ENCODE data around the gene CA9. TPM values are rescaled to one million over a fixed set of nuclear protein-coding genes. Genes with fewer than 3 reads are reported as not detected.

Gene CA9
- total RNA-seq, 2 donors from 2014 or later: 1.6 to 2.8 TPM

- intact Hi-C loops (cut with DNase I): no loop called here
- ATAC-seq: no peak
- no peak for DNase-seq
These were observed 8.3 kb upstream of the CA9 start for GRCh38 chr9:35665471-35665818.

- intact Hi-C loops (cut with DNase I): no loop called here
- ATAC-seq (no peak), DNase-seq (no peak)
These were observed 7.7 kb upstream of the CA9 start for GRCh38 chr9:35666045-35666444.

GRCh38 chr9:35666549-35666948, 7.2 kb upstream of the CA9 start:
- intact Hi-C loops (cut with DNase I): no loop called here
- ATAC-seq: no peak
- DNase-seq: no peak

- ATAC-seq: no peak
- no peak for DNase-seq
- intact Hi-C loops (cut with DNase I): no loop called here
These were observed 5.8 kb upstream of the CA9 start for GRCh38 chr9:35667939-35668338.

- intact Hi-C loops (cut with DNase I): no loop called here
- DNase-seq: no peak
- ATAC-seq: no peak
These were observed 4.2 kb upstream of the CA9 start for GRCh38 chr9:35669331-35670145.

- intact Hi-C loops (cut with DNase I): no loop called here
These were observed 265 bp downstream of the CA9 start for GRCh38 chr9:35674025-35674361.

GRCh38 chr9:35675204-35675603, 1.5 kb downstream of the CA9 start:
- DNase-seq: no peak
- intact Hi-C loops (cut with DNase I): no loop called here
- ATAC-seq: no peak

More at GRCh38 chr9:35674025-35674361, 265 bp downstream of the CA9 start:
- no peak for ATAC-seq
- DNase-seq: no peak

GRCh38 chr9:35675732-35676392, 2.1 kb downstream of the CA9 start:
- ATAC-seq: peak; percentile 52 to 77
- intact Hi-C loops (cut with DNase I): no loop called here

GRCh38 chr9:35679091-35679490, 5.4 kb downstream of the CA9 start:
- DNase-seq: no peak
- intact Hi-C loops (cut with DNase I): no loop called here
- ATAC-seq: no peak

More at GRCh38 chr9:35675732-35676392, 2.1 kb downstream of the CA9 start:
- peak; percentile 58 for DNase-seq

GRCh38 chr9:35679766-35680330, 6.1 kb downstream of the CA9 start:
- DNase-seq (no peak), ATAC-seq (no peak)
- intact Hi-C loops (cut with DNase I): no loop called here

GRCh38 chr9:35680331-35681105, 6.8 kb downstream of the CA9 start:
- no peak for DNase-seq
- intact Hi-C loops (cut with DNase I): no loop called here
- ATAC-seq: peak in 1 of 2 donors; percentile 6

GRCh38 chr9:35681341-35682002, 7.7 kb downstream of the CA9 start:
- DNase-seq (no peak), ATAC-seq (no peak)

GRCh38 chr9:35682051-35682450, 8.3 kb downstream of the CA9 start:
- intact Hi-C loops (cut with DNase I): no loop called here
- ATAC-seq: no peak
- no peak for DNase-seq

More at GRCh38 chr9:35681341-35682002, 7.7 kb downstream of the CA9 start:
- intact Hi-C loops (cut with DNase I): no loop called here

GRCh38 chr9:35682520-35683315, 9.0 kb downstream of the CA9 start:
- ATAC-seq (no peak), DNase-seq (no peak)
- intact Hi-C loops (cut with DNase I): no loop called here

- ATAC-seq: no peak
- intact Hi-C loops (cut with DNase I): no loop called here
These were observed 9.6 kb downstream of the CA9 start for GRCh38 chr9:35683323-35683722.

GRCh38 chr9:35684921-35685320, 11.2 kb downstream of the CA9 start:
- intact Hi-C loops (cut with DNase I): no loop called here
- DNase-seq (no peak), ATAC-seq (no peak)

More at GRCh38 chr9:35683323-35683722, 9.6 kb downstream of the CA9 start:
- DNase-seq: no peak

- ATAC-seq (no peak), DNase-seq (no peak)
- intact Hi-C loops (cut with DNase I): no loop called here
These were observed 11.8 kb downstream of the CA9 start for GRCh38 chr9:35685506-35685905.

Data from left cardiac atrium (tissue), 4 donors.